AG04450 (cell line): Measurements from ENCODE around the gene TMEM98. TPM values are rescaled to one million over a fixed set of nuclear protein-coding genes. Genes with fewer than 3 reads are reported as not detected.

Experiments used
- CTCF ChIA-PET: fragments of 300-600, 350-600 bp; formaldehyde crosslinking; extraction: SDS; loops from one replicate; lab custom pipeline; 2022; ENCODE audit warnings: antibody characterized with exemption, inconsistent platforms; lab: Charles Lee
- POLR2A ChIA-PET: fragments of 350-600 bp; formaldehyde crosslinking; extraction: SDS; loops from one replicate; lab custom pipeline; 2021; ENCODE audit warnings: antibody characterized with exemption, inconsistent platforms; lab: Yijun Ruan, JAX
- DNase-seq: peaks from one replicate; pipeline ENCODE4 v3.0.0-alpha.2; 2011; ENCODE audit warnings: low read depth, low spot score
- H3K27ac ChIP-seq: one replicate; pipeline ENCODE4 v1.5.1; 2012; ENCODE audit warnings: low read depth, low read length, control low read depth
- H3K27me3 ChIP-seq: one replicate; pipeline ENCODE4 v1.6.0; 2012; ENCODE audit warnings: low read length; ENCODE audit not compliant: control insufficient read depth, insufficient read depth
- H3K4me3 ChIP-seq: 2 replicates; pipeline ENCODE4 v1.5.1; 2011; ENCODE audit warnings: mild to moderate bottlenecking, low read depth, low read length, control low read depth
- H3K9me3 ChIP-seq: 2 replicates; pipeline ENCODE4 v1.5.1; 2012; ENCODE audit warnings: low read length; ENCODE audit not compliant: control insufficient read depth, insufficient read depth
- polyA plus RNA-seq: library from polyadenylated mRNA; depleted of rRNA; stranded (reverse); fragments of >200 nt; gene quantifications from 2 replicates; pipeline ENCODE4 v1.2.3, GENCODE V29; 2011; rRNA removed
- TF ChIP-seq, protein P1 (sequence below): IDR thresholded peaks from 2 replicates; pipeline ENCODE4 v1.5.1; 2011; ENCODE audit warnings: low read depth, low read length, control low read depth, inconsistent platforms

The TMEM98 gene
- polyA plus RNA-seq, 1 experiment = 260 TPM

DNA sequence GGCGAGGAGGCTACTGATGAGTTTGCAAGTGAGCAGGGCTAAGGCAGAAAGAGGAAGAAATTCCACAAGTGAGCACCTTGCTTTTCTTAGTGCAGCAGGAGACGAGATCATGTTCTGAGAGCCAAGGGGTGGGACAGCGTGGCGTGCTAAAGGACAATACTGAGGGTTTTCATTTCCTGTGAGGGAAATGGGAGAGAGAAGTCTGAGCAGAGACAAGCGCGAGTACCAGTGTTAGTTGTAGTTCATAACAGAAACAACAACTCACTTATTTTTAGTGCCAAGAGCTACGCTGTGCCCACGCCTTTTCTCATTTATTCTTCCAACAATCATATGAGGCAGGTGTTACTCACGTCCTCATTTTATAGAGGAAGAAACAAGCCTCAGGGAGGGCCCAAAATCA, 66.0 kb downstream of the TMEM98 start:
- Histone ChIP-seq H3K27me3 (peaks cover 14% of the 10 kb centered on the region), H3K4me3 (no peak overlapping the region), H3K9me3 (no peaks in the 10 kb centered on the region; the same call in 1 of the 2 replicates), H3K27ac (no peak overlapping the region)
- TF ChIP-seq, protein P1, sequence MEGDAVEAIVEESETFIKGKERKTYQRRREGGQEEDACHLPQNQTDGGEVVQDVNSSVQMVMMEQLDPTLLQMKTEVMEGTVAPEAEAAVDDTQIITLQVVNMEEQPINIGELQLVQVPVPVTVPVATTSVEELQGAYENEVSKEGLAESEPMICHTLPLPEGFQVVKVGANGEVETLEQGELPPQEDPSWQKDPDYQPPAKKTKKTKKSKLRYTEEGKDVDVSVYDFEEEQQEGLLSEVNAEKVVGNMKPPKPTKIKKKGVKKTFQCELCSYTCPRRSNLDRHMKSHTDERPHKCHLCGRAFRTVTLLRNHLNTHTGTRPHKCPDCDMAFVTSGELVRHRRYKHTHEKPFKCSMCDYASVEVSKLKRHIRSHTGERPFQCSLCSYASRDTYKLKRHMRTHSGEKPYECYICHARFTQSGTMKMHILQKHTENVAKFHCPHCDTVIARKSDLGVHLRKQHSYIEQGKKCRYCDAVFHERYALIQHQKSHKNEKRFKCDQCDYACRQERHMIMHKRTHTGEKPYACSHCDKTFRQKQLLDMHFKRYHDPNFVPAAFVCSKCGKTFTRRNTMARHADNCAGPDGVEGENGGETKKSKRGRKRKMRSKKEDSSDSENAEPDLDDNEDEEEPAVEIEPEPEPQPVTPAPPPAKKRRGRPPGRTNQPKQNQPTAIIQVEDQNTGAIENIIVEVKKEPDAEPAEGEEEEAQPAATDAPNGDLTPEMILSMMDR = no peak
- ChIA-PET POLR2A (no interaction called here), CTCF (no interaction called here)
- no peak for DNase-seq

Other genes with a start within 250 kb of the TMEM98 start
- 1.1 and 1.2 TPM in 2 replicates for gene MYO1D, start 51.0 kb upstream of the TMEM98 start, polyA plus RNA-seq
- not detected in 2 replicates for gene SPACA3, start 63.7 kb downstream of the TMEM98 start, polyA plus RNA-seq